GM18861 (cell line): Measurements from ENCODE around the gene PMCH.
"Not testable (repeated sequence)": the region's sequence is repeated elsewhere in the genome, so short reads cannot be mapped to it uniquely, and the experiment has no call there.

ENCODE experiments used
- ATAC-seq: cut with Tn5 transposase; IDR thresholded peaks from one replicate; pipeline ENCODE4 v1.9.1; 2021; ENCODE audit not compliant: unreplicated experiment

Gene PMCH

GRCh38 chr12:102147062-102147587, 50.5 kb downstream of the PMCH start:
- not testable (repeated sequence) for ATAC-seq
